CD4-positive, alpha-beta T cell treated with Interleukin-6 at 100 ng/mL for 8 hours (primary cell): ENCODE measurements around the gene ZFP42.
"Not testable (repeated sequence)": the region's sequence is repeated elsewhere in the genome, so short reads cannot be mapped to it uniquely, and the experiment has no call there.

Experiments
- DNase-seq: peaks from one replicate; pipeline ENCODE4 v3.0.0-alpha.2; 2020; ENCODE audit warnings: mixed read lengths, low spot score

ZFP42 gene

DNA sequence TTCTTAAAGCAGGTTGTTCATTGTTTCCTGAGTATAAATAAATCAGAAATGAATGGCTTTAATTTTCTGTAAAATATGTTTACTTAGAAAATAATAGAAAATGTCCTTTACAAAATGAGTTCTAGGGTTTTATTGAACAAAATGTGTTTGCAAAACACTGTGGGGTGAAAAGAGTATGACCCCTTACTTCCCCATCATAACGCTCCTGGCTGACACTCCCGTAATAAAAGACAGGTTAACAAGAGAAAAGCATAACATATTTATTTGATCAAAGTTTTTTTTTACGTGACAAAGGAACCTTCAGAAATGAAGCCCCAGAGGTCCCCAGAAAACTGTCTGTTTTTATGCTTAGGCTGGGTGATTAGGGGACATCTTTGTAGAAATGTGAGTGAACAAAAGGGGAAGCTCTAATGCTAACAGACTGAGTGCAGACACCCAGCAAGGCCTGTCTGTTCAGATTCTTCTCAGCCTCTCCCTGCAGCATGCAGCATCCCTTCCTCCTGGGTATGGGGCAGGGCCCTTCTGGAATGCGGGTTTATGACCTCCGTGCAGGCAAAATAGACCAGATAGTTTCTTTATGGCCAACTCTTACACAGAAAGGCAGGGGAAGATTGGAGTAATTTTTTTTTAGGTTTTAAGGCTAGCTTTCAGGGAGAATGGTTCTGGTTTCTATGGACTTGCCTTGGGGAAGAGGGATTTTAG, 26.1 kb downstream of the ZFP42 start:
- no peak for DNase-seq

DNA sequence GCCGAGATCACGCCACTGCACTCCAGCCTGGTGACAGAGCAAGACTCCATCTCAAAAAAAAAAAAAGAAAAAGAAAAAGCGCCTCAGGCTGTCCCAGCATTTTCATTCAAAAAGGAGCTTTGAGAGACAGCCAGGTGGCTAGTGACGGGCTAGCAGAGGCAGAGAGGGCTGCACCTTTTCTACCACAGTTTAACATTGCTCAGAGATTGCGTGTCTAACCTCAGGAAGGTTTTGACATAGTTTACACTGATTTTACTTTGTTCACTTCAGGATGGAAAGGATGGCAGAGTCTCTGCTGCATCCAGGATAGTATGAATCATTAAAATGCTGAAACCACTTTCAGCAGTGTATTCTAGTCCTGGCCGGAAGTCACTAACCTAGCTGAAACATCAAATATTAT, 28.1 kb downstream of the ZFP42 start:
- no peak for DNase-seq

DNA sequence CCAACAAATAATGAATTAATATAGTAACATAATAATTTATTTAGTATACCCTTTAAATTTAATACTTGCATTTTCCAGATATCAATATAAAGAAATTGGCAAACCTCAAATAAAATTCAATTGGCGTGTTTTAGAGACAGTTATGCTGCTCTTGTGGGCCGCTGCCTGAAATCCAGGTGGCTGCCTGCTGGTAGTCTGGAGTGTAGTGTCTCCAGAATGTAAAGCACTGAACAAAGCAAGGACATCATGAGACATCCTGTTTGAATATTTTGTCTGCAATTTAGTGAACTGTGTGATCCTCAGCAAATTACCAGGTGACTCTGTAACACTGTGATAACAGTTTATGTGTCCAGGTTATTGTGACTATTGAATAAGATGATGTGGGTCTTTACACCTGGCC, 29.9 kb downstream of the ZFP42 start:
- no peak for DNase-seq

DNA sequence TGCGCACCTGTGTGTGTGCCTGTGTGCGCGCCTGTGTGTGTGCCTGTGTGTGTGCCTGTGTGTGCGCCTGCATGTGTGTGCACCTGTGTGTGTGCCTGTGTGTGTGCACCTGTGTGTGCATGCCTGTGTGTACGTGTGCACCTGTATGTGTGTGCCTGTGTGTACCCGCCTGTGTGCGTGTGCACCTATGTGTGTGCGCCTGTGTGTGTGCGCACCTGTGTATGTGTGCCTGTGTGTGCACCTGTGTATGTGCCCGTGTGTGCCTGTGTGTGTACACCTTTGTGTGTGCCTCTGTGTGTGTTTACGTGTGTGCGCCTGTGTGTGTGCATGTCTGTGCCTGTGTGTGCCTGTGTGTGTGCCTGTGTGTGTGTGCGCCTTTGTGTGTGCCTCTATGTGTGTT, 33.5 kb downstream of the ZFP42 start:
- no peak for DNase-seq

DNA sequence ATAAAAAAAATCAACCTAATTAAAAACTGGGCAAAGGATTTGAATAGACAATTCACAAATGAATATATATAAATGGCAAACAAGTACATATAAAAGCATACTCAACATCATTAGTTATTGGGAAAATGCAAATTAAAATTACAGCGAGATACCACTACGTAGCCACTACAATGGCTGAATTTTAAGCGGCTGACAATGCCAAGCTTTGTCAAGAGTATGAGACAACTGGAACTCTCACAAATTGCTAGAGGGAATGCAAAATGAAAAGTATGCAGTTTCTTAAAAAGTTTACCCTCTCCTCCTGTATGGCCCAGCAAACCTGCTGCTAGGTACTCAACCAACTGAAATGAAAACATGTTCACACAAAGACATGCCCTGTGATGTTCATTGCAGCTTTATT, 34.8 kb downstream of the ZFP42 start:
- DNase-seq: no peak

DNA sequence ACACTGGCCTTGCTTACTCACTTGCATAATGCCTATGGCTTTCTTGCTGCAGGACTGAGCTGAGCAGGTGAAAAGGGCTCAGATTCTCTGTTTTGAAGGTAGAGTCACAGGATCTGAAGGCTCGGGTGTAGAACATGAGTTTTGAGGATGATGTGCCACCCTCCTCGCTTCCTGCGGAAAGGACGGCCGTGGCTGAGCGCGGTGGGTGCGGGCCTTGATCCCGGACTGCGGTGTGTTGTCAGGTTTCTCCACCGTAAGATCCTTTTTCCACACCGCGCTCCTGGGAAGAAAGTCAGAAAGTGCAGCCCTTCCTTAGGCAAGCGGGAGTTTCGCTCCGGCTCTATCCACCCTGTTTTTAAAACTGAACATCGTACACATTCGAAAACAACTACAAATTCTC, 36.2 kb downstream of the ZFP42 start:
- DNase-seq: no peak

DNA sequence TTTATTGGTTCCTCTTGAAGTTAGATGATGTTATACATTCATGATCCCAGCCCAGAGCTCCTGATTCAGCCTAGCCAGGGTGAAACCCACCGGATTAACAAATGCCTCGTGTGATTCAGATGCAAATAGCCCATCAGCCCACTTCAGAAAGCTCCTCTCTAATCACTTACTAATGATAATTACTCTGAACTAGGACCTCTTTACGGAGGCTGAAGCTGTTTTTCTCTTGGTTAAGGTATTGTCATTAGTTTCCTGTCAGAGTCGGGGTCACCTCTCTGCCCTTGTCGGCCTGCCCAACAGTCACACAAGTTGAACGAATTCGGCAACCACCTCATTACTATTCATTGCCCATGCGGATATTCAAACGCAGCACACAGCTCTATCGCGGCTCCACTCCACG, 36.6 kb downstream of the ZFP42 start:
- no peak for DNase-seq

DNA sequence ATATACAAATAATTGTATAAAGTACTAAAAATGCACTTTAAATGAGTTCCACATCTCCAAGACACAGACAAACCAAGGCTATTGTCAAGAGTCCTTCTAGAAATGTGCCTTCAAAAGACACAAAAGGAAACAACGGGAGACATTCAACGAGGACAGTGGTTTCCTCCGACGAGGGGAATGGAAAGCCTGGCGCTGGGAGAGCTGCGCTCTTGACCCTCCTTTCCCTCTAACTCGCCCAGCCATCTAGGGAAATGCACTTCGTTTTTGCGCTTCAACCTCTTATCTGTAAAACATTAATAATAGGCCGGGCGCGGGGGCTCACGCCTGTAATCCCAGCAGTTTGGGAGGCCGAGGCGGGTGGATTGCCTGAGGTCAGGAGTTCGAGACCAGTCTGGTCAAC, 37.0 kb downstream of the ZFP42 start:
- DNase-seq: no peak

DNA sequence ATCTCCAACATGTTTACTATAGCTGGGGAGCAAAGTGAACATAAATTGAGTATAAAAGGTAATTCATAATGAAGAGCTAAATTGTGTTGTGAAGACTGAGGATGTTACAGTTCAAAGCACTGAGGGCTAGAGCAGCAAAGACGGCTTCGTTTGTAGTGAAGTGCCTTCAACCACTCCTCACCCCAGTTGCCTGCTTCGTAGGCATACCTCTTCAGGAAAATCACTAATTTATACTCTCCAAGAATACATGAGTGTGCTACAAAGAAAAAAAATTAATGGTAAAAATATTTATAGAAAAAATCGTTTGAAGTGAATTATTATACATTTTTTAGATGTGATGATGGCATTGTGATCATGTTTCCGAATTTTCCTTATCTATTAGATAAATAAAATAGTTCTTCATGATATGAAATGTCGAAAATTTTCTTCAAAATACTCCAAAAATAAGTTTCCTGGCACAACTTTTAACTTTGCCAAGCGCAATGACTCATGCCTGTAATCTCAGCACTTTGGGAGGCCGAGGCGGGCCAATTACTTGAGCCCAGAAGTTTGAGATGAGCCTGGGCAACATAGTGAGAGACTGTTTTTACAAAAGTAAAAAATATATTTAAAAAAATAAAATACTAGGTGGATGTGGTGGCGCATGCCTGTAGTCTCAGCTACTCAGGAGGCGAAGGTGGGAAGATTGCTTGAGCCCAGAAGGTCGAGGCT, 41.6 kb downstream of the ZFP42 start:
- no peak for DNase-seq

DNA sequence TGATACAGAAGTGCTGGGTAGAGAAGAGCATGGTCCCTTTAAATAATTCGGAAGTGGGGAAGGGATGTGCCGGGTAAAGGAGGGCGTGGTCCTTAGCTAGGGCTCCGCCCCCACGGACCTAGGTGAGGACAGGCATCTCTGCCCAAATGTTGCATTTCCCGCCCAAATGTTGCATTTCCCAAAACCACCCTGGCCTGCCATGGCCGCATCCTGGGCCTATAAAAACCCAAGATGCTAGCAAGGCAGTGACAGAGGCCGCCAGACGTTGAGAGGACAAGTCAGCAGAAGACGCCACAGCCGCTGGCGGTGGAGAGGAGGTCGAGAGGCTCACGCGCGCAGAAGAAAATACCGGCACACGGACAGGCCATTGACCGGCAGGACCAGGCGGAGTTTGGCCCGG, 46.1 kb downstream of the ZFP42 start:
- no peak for DNase-seq

DNA sequence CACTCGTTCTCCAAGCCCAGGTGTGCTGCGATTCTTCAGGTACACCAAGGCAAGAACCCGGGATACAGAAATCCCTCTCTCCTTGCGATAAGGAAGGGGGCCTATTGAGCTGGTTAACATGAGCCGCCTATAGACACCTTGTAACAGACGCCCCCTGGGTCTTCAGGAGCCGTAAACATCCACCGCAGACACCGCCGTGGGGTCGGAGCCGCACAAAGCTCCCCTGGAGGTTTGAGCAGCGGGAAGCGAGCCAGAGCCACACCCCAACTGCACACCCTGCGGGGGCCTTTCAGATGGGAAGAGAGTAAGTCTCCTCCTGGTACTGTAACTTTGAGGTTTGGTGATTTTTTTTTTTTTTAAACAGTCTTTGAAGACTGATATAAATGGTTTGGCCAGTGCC, 46.6 kb downstream of the ZFP42 start:
- DNase-seq: no peak

DNA sequence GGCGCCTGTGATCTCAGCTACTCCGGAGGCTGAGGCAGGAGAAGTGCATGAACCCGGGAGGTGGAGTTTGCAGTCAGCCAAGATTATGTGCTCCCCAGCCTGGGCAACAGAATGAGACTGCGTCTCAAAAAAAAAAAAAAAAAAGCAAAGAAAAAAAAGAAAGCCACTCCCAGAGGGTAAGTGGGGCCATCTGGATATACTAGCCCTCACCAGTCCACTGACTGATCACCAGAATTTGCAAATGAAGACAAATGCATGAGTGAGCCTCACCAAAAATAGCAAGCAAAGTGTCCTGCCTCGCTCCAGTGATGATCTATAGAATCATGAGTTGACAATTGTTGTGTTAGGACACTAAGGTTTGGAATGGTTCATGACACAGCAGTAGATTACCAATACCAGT, 47.6 kb downstream of the ZFP42 start:
- DNase-seq: no peak

DNA sequence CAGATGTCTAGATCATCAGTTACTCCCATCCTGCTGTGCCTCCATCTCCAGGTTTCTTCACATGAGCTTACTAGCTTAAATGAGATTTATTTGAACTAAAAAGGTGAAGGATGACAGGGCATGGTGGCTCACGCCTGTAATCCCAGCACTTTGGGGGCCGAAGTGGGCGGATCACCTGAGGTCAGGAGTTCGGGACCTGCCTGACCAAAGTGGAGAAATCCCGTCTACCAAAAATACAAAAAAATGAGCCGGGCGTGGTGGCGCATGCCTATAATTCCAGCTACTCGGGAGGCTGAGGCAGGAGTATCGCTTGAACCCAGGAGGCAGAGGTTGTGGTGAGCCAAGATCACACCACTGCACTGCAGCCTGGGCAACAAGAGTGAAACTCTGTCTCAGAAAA, 49.9 kb downstream of the ZFP42 start:
- DNase-seq: not testable (repeated sequence)

DNA sequence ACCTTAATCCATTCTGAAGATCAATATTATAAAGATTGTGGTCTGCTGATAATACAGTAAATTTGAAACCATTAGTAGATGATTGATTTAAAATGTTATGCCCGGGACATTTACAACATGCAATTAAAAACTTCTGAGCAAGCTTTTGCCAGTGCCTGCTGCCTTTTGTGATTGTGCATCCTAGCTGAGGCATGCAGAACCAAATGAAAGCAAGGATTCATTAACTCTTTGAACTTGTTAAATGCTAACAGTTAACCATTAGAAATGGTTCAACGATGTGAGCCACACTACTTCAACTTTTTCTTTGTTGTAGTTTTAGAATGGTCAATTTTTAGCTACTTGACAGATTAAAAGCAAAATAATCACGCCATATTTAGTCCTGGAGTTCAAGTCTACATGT, 51.1 kb downstream of the ZFP42 start:
- DNase-seq: no peak

DNA sequence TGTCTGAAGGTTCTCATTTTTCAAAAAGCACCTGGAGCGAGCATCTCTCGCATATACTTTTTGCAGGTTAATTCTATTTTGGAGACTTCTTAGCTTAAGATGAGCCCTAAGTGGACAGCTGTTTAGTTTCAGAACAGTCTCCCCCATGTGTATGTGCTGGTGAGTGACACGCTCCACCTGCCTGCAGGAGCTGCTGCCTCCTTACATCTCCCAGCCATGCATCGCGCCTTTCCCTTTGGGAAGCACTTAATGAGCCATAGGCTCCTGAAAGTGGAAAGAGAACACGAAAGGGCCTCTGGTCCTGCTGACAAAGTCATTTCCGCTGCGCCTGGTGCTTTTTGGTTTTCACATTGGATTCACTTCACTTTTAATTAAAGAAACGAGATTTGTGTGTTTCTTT, 57.7 kb downstream of the ZFP42 start:
- DNase-seq: no peak
